ENCODE results near the gene PDE12. TPM values are rescaled to one million over a fixed set of nuclear protein-coding genes. Genes with fewer than 3 reads are reported as not detected.

PDE12 gene
- total RNA-seq, 2 donors from 2014 or later = 24.4 to 34.5 TPM

DNA sequence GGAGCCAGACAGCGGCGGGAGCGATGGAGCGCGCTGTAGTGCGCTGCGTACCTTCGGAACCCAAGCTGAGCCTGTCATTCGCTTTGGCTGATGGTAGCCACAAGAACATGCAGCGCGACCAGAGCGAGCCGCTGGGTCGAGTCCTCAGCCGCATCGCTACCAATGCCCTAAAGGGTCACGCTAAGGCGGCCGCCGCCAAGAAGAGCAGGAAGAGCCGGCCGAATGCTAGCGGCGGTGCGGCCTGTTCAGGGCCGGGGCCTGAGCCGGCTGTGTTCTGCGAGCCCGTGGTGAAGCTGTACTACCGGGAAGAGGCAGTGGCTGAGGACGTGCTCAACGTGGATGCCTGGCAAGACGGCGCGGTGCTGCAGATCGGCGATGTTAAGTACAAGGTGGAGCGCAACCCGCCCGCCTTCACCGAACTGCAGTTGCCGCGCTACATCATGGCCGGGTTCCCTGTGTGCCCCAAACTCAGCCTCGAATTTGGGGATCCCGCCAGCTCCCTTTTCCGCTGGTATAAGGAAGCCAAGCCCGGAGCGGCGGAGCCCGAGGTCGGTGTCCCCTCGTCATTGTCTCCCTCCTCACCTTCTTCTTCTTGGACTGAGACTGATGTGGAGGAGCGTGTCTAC, 498 bp downstream of the PDE12 start:
- TF ChIP-seq, protein P1, sequence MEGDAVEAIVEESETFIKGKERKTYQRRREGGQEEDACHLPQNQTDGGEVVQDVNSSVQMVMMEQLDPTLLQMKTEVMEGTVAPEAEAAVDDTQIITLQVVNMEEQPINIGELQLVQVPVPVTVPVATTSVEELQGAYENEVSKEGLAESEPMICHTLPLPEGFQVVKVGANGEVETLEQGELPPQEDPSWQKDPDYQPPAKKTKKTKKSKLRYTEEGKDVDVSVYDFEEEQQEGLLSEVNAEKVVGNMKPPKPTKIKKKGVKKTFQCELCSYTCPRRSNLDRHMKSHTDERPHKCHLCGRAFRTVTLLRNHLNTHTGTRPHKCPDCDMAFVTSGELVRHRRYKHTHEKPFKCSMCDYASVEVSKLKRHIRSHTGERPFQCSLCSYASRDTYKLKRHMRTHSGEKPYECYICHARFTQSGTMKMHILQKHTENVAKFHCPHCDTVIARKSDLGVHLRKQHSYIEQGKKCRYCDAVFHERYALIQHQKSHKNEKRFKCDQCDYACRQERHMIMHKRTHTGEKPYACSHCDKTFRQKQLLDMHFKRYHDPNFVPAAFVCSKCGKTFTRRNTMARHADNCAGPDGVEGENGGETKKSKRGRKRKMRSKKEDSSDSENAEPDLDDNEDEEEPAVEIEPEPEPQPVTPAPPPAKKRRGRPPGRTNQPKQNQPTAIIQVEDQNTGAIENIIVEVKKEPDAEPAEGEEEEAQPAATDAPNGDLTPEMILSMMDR (IDR thresholded peaks at IDR 0.05) = no peak

DNA sequence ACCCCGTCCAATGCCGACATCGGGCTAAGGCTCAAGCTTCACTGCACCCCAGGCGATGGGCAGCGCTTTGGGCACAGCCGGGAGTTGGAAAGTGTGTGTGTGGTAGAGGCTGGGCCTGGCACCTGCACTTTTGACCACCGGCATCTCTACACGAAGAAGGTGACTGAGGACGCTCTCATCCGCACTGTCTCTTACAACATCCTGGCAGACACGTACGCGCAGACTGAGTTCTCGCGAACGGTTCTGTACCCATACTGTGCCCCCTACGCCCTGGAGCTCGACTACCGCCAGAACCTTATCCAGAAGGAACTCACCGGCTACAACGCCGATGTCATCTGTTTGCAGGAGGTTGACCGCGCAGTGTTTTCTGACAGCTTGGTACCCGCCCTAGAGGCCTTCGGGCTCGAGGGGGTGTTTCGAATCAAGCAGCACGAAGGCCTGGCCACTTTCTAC, 1.0 kb downstream of the PDE12 start:
- intact Hi-C loops (cut with DNase I) = loop anchor here (5.0 kb wide), 1 partner anchor 40 kb away; the partner anchor contains the start of gene ARF4
- peak; percentile 41 for DNase-seq

More for the DNA sequence above, 498 bp downstream of the PDE12 start:
- peak overlapping the region; percentile 62 for H3K4me3 ChIP-seq
- intact Hi-C loops (cut with DNase I) = loop anchor here (5.0 kb wide), 1 partner anchor 41 kb away; the partner anchor contains the start of gene ARF4
- H3K4me1 ChIP-seq = peaks cover 3% of the 10 kb centered on the region
- H3K9me3 ChIP-seq = no peaks in the 10 kb centered on the region
- no peaks in the 10 kb centered on the region for H3K36me3 ChIP-seq
- no peaks in the 10 kb centered on the region for H3K27me3 ChIP-seq
- peak overlapping the region; percentile 85 for H3K27ac ChIP-seq
- peak; percentile 33 for DNase-seq
- H3K9ac ChIP-seq (ENCODE audit: low read depth in 2 of 2, low read length in 2 of 2) = peak overlapping the region; percentile 94 to 97

DNA sequence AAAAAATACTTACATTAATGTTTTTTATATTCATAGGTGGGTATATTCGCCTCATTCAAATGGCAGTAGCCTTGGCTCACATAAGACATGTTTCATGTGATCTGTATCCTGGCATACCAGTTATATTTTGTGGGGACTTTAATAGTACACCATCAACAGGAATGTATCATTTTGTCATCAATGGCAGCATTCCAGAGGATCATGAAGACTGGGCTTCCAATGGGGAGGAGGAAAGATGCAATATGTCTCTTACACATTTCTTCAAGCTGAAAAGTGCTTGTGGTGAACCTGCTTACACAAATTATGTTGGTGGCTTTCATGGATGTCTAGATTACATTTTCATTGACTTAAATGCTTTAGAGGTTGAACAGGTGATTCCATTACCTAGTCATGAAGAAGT, 3.5 kb downstream of the PDE12 start:
- peaks cover 3% of the 10 kb centered on the region for H3K4me1 ChIP-seq
- TF ChIP-seq, protein P1 (IDR thresholded peaks at IDR 0.05) = no peak
- H3K9me3 ChIP-seq = no peaks in the 10 kb centered on the region
- no peak for DNase-seq
- intact Hi-C loops (cut with DNase I) = loop anchor here (5.0 kb wide), 1 partner anchor 38 kb away; the partner anchor contains the start of gene ARF4
- no peaks in the 10 kb centered on the region for H3K36me3 ChIP-seq
- H3K9ac ChIP-seq (ENCODE audit: low read depth in 2 of 2, low read length in 2 of 2) = no peak overlapping the region
- H3K27me3 ChIP-seq = no peaks in the 10 kb centered on the region
- H3K4me3 ChIP-seq = no peak overlapping the region
- H3K27ac ChIP-seq = no peak overlapping the region

More for the DNA sequence above, 1.0 kb downstream of the PDE12 start:
- no peaks in the 10 kb centered on the region for H3K9me3 ChIP-seq
- TF ChIP-seq, protein P1 (IDR thresholded peaks at IDR 0.05) = no peak
- H3K36me3 ChIP-seq = no peaks in the 10 kb centered on the region
- peak overlapping the region; percentile 62 for H3K4me3 ChIP-seq
- H3K27me3 ChIP-seq = no peaks in the 10 kb centered on the region
- H3K27ac ChIP-seq = peak overlapping the region; percentile 85
- H3K4me1 ChIP-seq = peaks cover 3% of the 10 kb centered on the region
- peak overlapping the region; percentile 94 to 97 for H3K9ac ChIP-seq (ENCODE audit: low read depth in 2 of 2, low read length in 2 of 2)

DNA sequence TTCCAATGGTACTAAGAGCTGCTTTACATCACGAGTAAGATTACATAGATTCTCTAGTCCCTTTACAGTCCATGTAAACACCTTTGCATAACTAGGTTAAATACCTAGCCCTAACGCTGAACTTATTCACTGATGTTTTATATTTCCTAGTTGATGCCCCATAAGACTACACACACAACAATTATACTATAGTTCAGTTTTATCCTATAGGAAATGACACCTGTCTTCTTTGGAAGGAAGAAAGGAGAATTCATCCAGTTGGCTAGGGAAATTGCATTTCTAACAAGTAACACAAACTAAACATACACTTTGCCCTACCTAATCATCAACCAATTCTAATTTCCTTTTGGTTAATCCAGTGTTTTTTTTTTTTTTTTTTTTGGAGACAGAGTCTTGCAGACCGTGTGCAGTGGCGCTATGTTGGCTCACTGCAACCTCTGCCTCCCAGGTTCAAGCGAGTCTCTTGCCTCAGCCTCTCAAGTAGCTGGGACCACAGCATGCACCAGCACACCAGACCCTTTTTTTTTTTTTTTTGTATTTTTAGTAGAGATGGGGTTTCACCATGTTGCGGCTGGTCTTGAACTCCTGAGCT, 13.9 kb downstream of the PDE12 start:
- no peak overlapping the region for H3K4me3 ChIP-seq
- no peak overlapping the region for H3K27ac ChIP-seq
- TF ChIP-seq, protein P1 (IDR thresholded peaks at IDR 0.05) = no peak
- H3K27me3 ChIP-seq = no peaks in the 10 kb centered on the region
- peaks cover 12% of the 10 kb centered on the region for H3K36me3 ChIP-seq
- intact Hi-C loops (cut with DNase I) = no loop called here
- DNase-seq = no peak
- H3K9me3 ChIP-seq = no peaks in the 10 kb centered on the region
- no peaks in the 10 kb centered on the region for H3K4me1 ChIP-seq
- H3K9ac ChIP-seq (ENCODE audit: low read depth in 2 of 2, low read length in 2 of 2) = no peak overlapping the region

DNA sequence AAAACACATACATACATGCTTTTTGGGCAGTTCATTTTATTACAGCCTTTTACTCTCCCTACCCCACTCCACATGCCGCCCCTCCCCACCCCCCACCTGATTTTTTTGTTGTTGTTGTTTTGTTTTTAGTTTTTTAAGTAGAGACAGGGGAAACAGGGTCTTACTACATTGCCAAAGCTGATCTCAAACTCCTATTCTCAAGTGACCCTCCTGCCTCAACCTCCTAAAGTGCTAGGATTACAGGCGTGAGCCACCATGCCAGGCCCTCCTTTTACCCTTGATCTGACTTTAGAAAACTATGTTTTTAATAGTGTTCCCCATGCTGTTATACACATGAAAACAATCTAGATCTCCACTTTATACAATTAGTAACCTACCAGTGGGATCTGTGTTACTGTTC, 14.8 kb downstream of the PDE12 start:
- Histone ChIP-seq H3K27me3 (no peaks in the 10 kb centered on the region), H3K9ac (ENCODE audit: low read depth in 2 of 2, low read length in 2 of 2) (no peak overlapping the region), H3K27ac (no peak overlapping the region), H3K4me3 (no peak overlapping the region), H3K9me3 (no peaks in the 10 kb centered on the region), H3K36me3 (peaks cover 12% of the 10 kb centered on the region), H3K4me1 (no peaks in the 10 kb centered on the region)
- intact Hi-C loops (cut with DNase I) = no loop called here
- TF ChIP-seq, protein P1 (IDR thresholded peaks at IDR 0.05) = no peak
- no peak for DNase-seq
